HUES48 (cell line): ENCODE results near the gene CSTF3.
"Not testable (repeated sequence)": the region's sequence is repeated elsewhere in the genome, so short reads cannot be mapped to it uniquely, and the experiment has no call there.

Source experiments
- H3K27ac ChIP-seq: one replicate; pipeline ENCODE4 v1.7.0; 2013; ENCODE audit warnings: low read depth, low read length, inconsistent platforms
- H3K27me3 ChIP-seq: 2 replicates; pipeline ENCODE4 v1.6.1; 2013; ENCODE audit warnings: mild to moderate bottlenecking, low read length; ENCODE audit not compliant: control insufficient read depth, insufficient read depth
- H3K36me3 ChIP-seq: 2 replicates; pipeline ENCODE4 v1.6.1; 2013; ENCODE audit warnings: low read length; ENCODE audit not compliant: control insufficient read depth, insufficient read depth
- H3K4me1 ChIP-seq: 2 replicates; pipeline ENCODE4 v1.6.1; 2013; ENCODE audit warnings: mild to moderate bottlenecking, low read length; ENCODE audit not compliant: control insufficient read depth, insufficient read depth
- H3K4me3 ChIP-seq: 2 replicates; pipeline ENCODE4 v1.5.1; 2013; ENCODE audit warnings: mild to moderate bottlenecking, low read depth, low read length
- H3K9ac ChIP-seq: 2 replicates; pipeline ENCODE4 v1.6.1; 2013; ENCODE audit warnings: mild to moderate bottlenecking, low read depth, low read length, moderate library complexity
- H3K9me3 ChIP-seq: 2 replicates; pipeline ENCODE4 v1.6.1; 2013; ENCODE audit warnings: low read length; ENCODE audit not compliant: control insufficient read depth, insufficient read depth

CSTF3 gene

GRCh38 chr11:33060271-33060670 lies 101.0 kb downstream of the CSTF3 start:
- no peaks in the 10 kb centered on the region for H3K27me3 ChIP-seq
- no peaks in the 10 kb centered on the region for H3K4me1 ChIP-seq
- H3K27ac ChIP-seq: no peak overlapping the region
- H3K9ac ChIP-seq: no peak overlapping the region
- H3K4me3 ChIP-seq: no peak overlapping the region
- peaks cover 64% of the 10 kb centered on the region for H3K36me3 ChIP-seq
- no peaks in the 10 kb centered on the region for H3K9me3 ChIP-seq

DNA sequence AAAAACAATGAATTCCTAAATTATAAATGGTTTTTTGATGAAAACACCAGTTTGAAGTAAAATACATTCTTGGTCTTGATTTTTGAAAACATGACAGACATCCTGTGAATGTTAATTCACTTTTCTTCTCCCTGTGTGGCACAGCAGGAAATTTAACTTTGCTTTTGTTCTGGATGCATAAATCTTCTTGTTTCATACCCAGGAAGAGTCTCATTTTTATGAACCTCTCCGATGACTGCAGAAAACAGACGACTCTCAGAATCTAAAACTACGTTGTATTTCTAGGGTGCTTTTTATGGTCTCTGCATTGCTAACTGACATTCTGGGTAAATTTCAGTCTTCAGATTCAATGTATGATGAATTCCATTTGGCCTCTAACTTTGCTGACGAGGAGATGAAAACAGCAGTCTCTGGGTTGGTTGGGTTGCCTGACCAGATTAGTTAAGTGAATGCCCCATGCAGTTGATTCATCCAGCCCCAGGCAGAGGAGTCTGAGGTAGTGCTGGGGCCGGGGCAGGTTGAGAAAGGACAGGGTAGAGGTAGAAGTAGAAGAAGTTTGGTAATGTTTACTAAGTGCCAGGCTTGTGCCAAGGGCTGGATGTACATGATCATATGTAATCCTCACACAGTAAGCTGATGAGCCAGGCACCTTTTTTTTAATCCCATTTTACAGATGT lies 101.8 kb downstream of the CSTF3 start:
- H3K4me1 ChIP-seq: no peaks in the 10 kb centered on the region
- H3K9me3 ChIP-seq: no peaks in the 10 kb centered on the region
- no peak overlapping the region for H3K9ac ChIP-seq
- no peaks in the 10 kb centered on the region for H3K27me3 ChIP-seq
- H3K4me3 ChIP-seq: no peak overlapping the region
- no peak overlapping the region for H3K27ac ChIP-seq
- peaks cover 72% of the 10 kb centered on the region for H3K36me3 ChIP-seq

GRCh38 chr11:33057284-33057683 lies 104.0 kb downstream of the CSTF3 start:
- Histone ChIP-seq H3K4me1 (no peaks in the 10 kb centered on the region), H3K36me3 (peaks cover 56% of the 10 kb centered on the region), H3K27me3 (no peaks in the 10 kb centered on the region), H3K9ac (no peak overlapping the region), H3K27ac (no peak overlapping the region), H3K9me3 (no peaks in the 10 kb centered on the region), H3K4me3 (no peak overlapping the region)

DNA sequence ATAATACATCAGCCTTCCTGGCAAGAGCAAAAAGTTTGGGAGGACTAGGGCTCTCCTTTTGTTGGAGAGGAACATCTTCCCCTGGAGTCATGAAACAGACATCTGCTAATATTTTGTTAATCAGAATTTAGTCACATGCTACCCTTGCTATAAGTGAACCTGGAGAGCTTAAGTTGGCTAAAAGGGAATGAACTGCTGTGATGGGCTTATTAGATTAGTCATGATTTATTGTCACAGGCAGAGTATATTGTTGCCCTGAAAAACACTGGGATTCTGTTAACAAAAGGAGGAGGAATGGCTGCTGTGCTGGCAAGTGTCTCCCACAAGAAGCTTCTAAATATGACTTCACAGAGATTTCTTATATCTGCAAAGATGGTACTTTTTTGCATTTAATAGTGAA lies 105.9 kb downstream of the CSTF3 start:
- Histone ChIP-seq H3K9me3 (no peaks in the 10 kb centered on the region), H3K4me3 (no peak overlapping the region), H3K9ac (no peak overlapping the region), H3K36me3 (peaks cover 42% of the 10 kb centered on the region), H3K27ac (no peak overlapping the region), H3K4me1 (no peaks in the 10 kb centered on the region), H3K27me3 (no peaks in the 10 kb centered on the region)

DNA sequence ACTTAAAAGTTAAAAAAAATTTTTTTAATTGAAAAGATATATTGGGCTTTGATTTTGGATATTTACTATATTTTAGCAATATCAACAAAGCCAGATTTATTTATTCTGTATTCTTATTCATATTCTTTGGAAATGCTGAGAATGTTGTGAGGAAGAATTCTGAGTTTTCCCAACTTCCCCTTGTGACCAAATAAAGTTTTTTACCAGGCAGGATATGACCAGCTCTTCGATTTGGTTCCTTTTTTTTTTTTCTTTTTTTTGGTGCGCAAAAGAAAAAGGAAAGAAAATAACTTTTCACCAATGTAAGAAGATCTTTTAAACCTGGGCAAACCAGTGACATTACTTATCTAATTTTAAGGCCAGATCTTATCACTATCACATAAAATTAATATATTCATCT lies 109.0 kb downstream of the CSTF3 start:
- Histone ChIP-seq H3K9ac (no peak overlapping the region), H3K36me3 (peaks cover 22% of the 10 kb centered on the region), H3K9me3 (no peaks in the 10 kb centered on the region), H3K27ac (no peak overlapping the region), H3K4me1 (no peaks in the 10 kb centered on the region; the same call in 1 of the 2 replicates), H3K4me3 (no peak overlapping the region), H3K27me3 (no peaks in the 10 kb centered on the region)

DNA sequence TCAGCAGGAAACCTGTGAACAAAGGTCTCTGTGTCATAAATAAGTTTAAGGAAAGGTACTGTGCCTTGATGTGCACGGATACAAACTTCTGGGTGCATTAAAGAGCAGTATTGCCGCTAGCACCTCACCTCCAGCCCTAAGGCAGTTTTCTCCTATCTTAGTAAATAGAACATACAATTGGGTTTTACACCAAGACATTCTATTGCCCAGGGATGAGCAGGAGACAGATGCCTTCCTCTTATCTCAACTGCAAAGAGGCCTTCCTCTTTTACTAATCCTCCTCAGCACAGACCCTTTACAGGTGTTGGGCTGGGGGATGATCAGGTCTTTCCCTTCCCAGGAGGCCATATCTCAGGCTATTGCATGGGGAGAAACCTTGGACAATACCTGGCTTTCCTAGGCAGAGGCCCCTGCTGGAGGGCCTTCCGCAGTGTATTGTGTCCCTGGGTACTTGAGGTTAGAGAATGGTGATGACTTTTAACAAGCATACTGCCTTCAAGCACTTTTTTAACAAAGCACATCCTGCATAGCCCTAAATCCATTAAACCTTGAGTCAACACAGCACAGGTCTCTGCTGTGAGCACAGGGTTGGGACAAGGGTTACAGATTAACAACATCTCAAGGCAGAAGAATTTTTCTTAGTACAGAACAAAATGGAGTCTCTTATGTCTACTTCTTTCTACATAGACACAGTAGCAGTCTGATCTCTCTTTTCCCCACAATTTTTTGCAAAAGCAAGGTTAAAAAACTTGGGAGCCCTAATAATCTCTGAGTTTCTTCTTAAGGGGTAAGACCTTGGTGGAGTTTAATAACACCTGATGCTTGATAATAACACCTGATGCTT lies 111.5 kb downstream of the CSTF3 start:
- H3K36me3 ChIP-seq: peaks cover 26% of the 10 kb centered on the region

DNA sequence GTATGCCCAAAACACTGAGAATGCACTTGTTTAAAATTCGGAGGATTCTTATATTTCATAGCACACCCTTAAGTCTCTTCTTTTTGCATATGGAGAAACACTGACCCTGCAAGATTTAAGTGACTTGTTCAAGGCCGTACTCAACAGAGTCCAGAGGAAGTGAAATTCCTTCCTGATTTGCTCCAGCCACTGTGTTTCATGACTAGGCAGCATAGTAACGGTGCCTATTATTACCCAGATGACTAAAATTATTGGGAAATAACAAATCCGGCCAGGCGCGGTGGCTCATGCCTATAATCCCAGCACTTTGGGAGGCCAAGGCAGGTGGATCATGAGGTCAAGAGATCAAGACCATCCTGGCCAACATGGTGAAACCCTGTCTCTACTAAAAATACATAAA lies 112.6 kb downstream of the CSTF3 start:
- not testable (repeated sequence) for H3K27ac ChIP-seq, H3K9me3 ChIP-seq, H3K27me3 ChIP-seq, H3K4me1 ChIP-seq, H3K9ac ChIP-seq, H3K4me3 ChIP-seq
- peaks cover 33% of the 10 kb centered on the region for H3K36me3 ChIP-seq

More for the DNA sequence above, 111.5 kb downstream of the CSTF3 start:
- H3K9ac ChIP-seq, H3K27ac ChIP-seq, H3K4me1 ChIP-seq, H3K4me3 ChIP-seq, H3K27me3 ChIP-seq, H3K9me3 ChIP-seq: not testable (repeated sequence)

DNA sequence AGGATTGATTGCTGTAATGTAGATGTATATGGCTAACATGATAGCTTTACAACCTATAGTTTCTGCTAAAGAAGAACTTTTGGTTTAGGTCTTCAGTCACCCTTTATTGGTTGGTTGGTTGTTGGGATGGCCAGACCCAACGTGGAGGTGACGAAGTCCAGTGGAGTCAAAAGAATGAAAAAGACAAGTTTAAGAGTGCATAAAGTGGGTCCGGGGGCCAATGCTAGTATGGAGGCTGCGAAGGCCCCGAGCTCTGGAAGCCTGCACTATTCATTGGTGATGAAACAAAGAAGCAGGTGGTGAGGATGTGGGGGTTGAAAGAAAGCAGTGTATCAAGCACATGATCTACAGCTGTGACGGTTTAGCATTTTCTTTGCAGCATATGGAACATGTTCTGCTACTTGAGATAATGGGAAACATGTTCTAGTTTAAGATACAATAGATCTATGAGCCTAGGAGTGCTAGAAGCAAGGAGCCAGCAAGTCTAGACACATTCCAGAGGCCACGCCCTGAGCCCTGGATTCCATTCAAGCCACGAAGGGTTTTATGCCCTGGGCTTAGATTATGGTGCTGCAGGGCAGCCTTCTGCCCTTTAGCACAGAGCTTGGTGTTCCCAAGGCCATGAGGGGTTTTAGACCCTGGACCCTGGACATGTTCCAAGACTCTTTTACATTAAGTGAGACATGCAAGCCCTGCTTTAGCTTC lies 115.6 kb downstream of the CSTF3 start:
- H3K4me1 ChIP-seq: peaks cover 5% of the 10 kb centered on the region; the same call in 1 of the 2 replicates

GRCh38 chr11:33044285-33044756 lies 117.0 kb downstream of the CSTF3 start:
- peaks cover 34% of the 10 kb centered on the region for H3K36me3 ChIP-seq
- no peak overlapping the region for H3K4me3 ChIP-seq
- H3K9me3 ChIP-seq: peaks cover 6% of the 10 kb centered on the region; the same call in 1 of the 2 replicates
- H3K4me1 ChIP-seq: peaks cover 11% of the 10 kb centered on the region
- no peak overlapping the region for H3K27ac ChIP-seq
- no peak overlapping the region for H3K9ac ChIP-seq
- H3K27me3 ChIP-seq: no peaks in the 10 kb centered on the region

More for the DNA sequence above, 115.6 kb downstream of the CSTF3 start:
- Histone ChIP-seq H3K4me3 (no peak overlapping the region), H3K27ac (no peak overlapping the region), H3K36me3 (peaks cover 34% of the 10 kb centered on the region), H3K9me3 (peaks cover 6% of the 10 kb centered on the region; the same call in 1 of the 2 replicates), H3K9ac (no peak overlapping the region), H3K27me3 (no peaks in the 10 kb centered on the region)

DNA sequence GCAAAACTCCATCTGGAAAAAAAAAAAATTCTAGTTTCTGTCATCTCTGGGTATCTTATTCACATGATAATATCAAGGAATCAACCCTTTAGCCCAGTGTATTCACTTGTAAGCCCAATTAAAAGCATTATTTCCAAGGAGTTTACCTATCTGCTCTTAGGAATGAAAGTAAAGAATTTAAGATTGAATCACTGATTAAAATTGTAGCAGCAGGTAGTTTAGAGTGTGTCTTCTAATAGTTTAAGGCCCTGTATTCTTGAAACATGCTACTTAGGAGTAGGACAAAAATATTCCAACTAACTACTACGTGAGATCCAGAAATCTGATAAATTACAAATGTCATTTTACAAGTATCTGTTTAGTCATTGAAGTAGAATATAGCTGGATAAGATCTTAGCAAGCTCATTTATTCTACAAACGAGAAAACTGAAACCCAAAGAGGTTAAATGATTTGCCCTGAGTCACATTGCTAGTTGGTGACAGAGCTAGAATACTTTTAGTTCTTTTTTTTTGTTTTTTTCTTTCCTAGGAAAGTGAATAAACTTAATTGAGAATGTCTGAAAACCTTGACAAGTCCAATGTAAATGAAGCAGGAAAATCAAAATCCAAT lies 118.0 kb downstream of the CSTF3 start:
- Histone ChIP-seq H3K27ac (no peak overlapping the region), H3K4me1 (peaks cover 11% of the 10 kb centered on the region), H3K4me3 (no peak overlapping the region), H3K9me3 (peaks cover 6% of the 10 kb centered on the region; the same call in 1 of the 2 replicates), H3K36me3 (peaks cover 34% of the 10 kb centered on the region), H3K27me3 (no peaks in the 10 kb centered on the region), H3K9ac (no peak overlapping the region)
